RWPE2 (cell line): Measurements from ENCODE around the gene SIT1.

Experiments used
- ATAC-seq: fragments of 200-7000 bp; cut with Tn5 transposase; 3 replicates; pipeline ENCODE4 v1.9.1; 2021; ENCODE audit warnings: low read depth
- DNase-seq: peaks from one replicate; pipeline ENCODE4 v3.0.0-alpha.2; 2020; ENCODE audit warnings: low spot score
- H3K27ac ChIP-seq: fragments of 450-650 bp; 2 replicates; pipeline ENCODE4 v1.5.1; 2017; ENCODE audit warnings: mild to moderate bottlenecking; ENCODE audit not compliant: poor library complexity, severe bottlenecking
- H3K27me3 ChIP-seq: fragments of 250-450 bp; sonication (Bioruptor Pico); 2 replicates; pipeline ENCODE4 v1.5.1; 2021; ENCODE audit warnings: mild to moderate bottlenecking, moderate library complexity; ENCODE audit not compliant: insufficient read depth, poor library complexity, severe bottlenecking
- H3K36me3 ChIP-seq: fragments of 250-450 bp; sonication (Bioruptor Pico); 2 replicates; pipeline ENCODE4 v1.5.1; 2020; ENCODE audit warnings: low read depth, mild to moderate bottlenecking, moderate library complexity
- H3K4me1 ChIP-seq: fragments of 250-450 bp; sonication (Bioruptor Pico); 2 replicates; pipeline ENCODE4 v1.5.1; 2021; ENCODE audit warnings: mild to moderate bottlenecking, moderate library complexity; ENCODE audit not compliant: insufficient read depth, poor library complexity, severe bottlenecking
- H3K4me3 ChIP-seq: fragments of 250-450 bp; sonication (Bioruptor Pico); 2 replicates; pipeline ENCODE4 v1.5.1; 2021; ENCODE audit warnings: mild to moderate bottlenecking, moderate library complexity; ENCODE audit not compliant: severe bottlenecking
- H3K9me3 ChIP-seq: fragments of 250-450 bp; sonication (Bioruptor Pico); 2 replicates; pipeline ENCODE4 v1.5.1; 2021; ENCODE audit warnings: mild to moderate bottlenecking, moderate library complexity; ENCODE audit not compliant: severe bottlenecking
- TF ChIP-seq, protein P1 (sequence below): fragments of 450-650 bp; IDR thresholded peaks from one replicate; pipeline ENCODE4 v1.5.1; 2017; ENCODE audit warnings: mild to moderate bottlenecking, moderate library complexity; ENCODE audit not compliant: poor library complexity, severe bottlenecking

SIT1 gene

DNA sequence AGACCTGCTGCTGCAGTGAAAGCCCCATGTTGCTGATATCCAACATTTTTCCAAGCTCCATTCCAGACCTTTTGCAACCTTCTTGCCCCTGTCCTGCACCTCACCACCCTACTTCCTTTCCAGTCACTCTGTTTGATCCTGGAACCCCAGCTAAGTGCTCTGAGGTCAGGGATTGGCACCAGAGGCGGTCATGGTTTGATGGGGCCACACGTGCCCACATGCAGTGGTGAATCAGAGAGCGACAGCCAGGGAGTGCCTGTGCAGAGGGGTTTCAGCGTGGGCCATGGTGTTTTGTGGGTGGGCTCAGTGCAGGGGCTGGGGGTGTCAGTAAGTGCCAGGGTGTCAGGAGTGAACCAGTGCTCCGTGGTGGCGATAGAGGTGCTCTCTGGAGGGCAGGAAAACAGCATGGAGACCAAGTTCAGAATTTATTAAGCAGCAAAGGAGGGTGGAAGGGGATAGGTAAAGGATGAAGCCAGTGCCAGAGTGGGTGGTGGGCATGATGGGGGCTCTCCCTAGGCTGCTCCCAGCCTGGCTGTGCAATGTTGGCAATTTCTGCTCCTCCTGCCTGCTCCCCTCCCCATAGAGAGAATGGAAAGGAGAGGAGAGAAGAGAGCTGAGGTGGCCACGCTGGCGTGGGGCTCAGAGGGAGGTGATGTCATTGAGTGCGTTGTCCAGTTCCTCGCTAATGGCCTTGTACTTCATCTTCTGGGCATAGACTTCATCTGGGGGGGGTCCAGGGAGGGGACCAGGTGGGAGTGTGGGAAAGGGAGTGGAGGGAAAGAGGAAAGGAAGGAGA, 32.0 kb upstream of the SIT1 start:
- ATAC-seq (peak; percentile 3; the same call in 2 of the 3 replicates), DNase-seq (no peak)
- TF ChIP-seq, protein P1, sequence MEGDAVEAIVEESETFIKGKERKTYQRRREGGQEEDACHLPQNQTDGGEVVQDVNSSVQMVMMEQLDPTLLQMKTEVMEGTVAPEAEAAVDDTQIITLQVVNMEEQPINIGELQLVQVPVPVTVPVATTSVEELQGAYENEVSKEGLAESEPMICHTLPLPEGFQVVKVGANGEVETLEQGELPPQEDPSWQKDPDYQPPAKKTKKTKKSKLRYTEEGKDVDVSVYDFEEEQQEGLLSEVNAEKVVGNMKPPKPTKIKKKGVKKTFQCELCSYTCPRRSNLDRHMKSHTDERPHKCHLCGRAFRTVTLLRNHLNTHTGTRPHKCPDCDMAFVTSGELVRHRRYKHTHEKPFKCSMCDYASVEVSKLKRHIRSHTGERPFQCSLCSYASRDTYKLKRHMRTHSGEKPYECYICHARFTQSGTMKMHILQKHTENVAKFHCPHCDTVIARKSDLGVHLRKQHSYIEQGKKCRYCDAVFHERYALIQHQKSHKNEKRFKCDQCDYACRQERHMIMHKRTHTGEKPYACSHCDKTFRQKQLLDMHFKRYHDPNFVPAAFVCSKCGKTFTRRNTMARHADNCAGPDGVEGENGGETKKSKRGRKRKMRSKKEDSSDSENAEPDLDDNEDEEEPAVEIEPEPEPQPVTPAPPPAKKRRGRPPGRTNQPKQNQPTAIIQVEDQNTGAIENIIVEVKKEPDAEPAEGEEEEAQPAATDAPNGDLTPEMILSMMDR, result no peak
- H3K27me3 ChIP-seq, result no peaks in the 10 kb centered on the region
- peak overlapping the region; percentile 33 for H3K27ac ChIP-seq
- H3K4me1 ChIP-seq, result peaks cover 4% of the 10 kb centered on the region
- peaks cover 69% of the 10 kb centered on the region for H3K36me3 ChIP-seq
- H3K9me3 ChIP-seq, result no peaks in the 10 kb centered on the region
- no peak overlapping the region for H3K4me3 ChIP-seq

- H3K27me3 ChIP-seq, result no peaks in the 10 kb centered on the region
Observed at GRCh38 chr9:35682051-35682450, 31.3 kb upstream of the SIT1 start.

DNA sequence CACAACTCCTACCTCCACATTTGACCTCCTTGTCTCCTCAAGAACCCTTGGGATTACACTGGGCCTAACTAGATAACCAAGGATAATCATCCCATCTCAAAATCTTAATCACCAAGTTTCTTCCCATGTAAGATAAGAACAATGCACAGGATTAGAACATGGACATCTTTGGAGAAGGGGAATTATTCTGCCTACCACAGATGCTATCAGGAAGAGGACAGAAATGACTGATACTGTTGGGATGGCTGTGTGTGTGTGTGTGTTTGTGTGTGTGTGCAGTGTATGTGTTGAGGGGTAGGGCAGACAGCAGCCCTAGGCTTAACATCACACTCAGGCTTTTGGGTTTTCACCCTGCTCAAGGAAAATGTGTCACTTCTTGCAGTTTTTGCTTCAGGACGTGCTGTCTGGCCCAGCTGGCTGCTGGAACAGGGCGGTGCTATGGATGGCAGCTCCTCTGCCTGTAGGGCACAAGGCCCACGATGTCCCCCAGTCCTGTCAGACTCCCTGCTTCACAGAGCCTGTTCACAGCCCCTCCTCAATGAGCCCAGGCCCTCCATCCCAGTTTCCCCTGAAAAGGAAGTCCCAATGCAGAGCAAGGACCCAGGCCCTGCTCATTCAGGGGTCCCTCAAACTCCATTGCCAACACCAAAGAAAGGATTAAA, 30.7 kb upstream of the SIT1 start:
- DNase-seq, result no peak
- ATAC-seq, result peak; percentile 32
- H3K9me3 ChIP-seq, result no peaks in the 10 kb centered on the region
- no peaks in the 10 kb centered on the region for H3K4me1 ChIP-seq
- no peaks in the 10 kb centered on the region for H3K27me3 ChIP-seq
- TF ChIP-seq, protein P1, result no peak
- peak overlapping the region; percentile 33 for H3K27ac ChIP-seq
- peaks cover 63% of the 10 kb centered on the region for H3K36me3 ChIP-seq
- no peak overlapping the region for H3K4me3 ChIP-seq

More at GRCh38 chr9:35682051-35682450, 31.3 kb upstream of the SIT1 start:
- TF ChIP-seq, protein P1, result no peak
- DNase-seq (no peak), ATAC-seq (peak; percentile 28)
- Histone ChIP-seq H3K9me3 (no peaks in the 10 kb centered on the region), H3K4me3 (no peak overlapping the region), H3K36me3 (peaks cover 63% of the 10 kb centered on the region), H3K4me1 (no peaks in the 10 kb centered on the region), H3K27ac (peak overlapping the region; percentile 33)

DNA sequence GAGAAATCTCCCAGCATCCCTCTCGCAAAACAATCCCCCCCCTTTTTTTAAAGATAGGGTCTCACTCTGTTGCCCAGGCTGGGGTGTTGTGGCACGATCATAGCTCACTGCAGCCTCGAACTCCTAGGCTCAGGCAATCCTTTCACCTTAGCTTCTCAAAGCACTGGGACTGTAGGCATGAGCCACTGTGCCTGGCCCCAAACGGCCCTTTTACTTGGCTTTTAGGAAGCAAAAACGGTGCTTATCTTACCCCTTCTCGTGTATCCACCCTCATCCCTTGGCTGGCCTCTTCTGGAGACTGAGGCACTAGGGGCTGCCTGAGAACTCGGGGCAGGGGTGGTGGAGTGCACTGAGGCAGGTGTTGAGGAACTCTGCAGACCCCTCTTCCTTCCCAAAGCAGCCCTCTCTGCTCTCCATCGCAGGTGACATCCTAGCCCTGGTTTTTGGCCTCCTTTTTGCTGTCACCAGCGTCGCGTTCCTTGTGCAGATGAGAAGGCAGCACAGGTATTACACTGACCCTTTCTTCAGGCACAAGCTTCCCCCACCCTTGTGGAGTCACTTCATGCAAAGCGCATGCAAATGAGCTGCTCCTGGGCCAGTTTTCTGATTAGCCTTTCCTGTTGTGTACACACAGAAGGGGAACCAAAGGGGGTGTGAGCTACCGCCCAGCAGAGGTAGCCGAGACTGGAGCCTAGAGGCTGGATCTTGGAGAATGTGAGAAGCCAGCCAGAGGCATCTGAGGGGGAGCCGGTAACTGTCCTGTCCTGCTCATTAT, 29.8 kb upstream of the SIT1 start:
- Histone ChIP-seq H3K4me3 (no peak overlapping the region), H3K27me3 (no peaks in the 10 kb centered on the region), H3K4me1 (no peaks in the 10 kb centered on the region), H3K9me3 (no peaks in the 10 kb centered on the region), H3K36me3 (peaks cover 58% of the 10 kb centered on the region), H3K27ac (peak overlapping the region; percentile 33)
- peak; percentile 22 for ATAC-seq
- no peak for DNase-seq
- TF ChIP-seq, protein P1, result no peak
